K562 (cell line): ENCODE measurements around the gene LRRC8A. TPM values are rescaled to one million over a fixed set of nuclear protein-coding genes. Genes with fewer than 3 reads are reported as not detected.

Experiments used
- CBFA2T3 ChIP-seq: fragments of 450-650 bp; IDR thresholded peaks from 2 replicates; pipeline ENCODE4 v1.6.1; 2017
- DIDO1 ChIP-seq: fragments of 450-650 bp; IDR thresholded peaks from 2 replicates; pipeline ENCODE4 v1.6.1; 2016; ENCODE audit warnings: low read depth, missing biosample characterization, missing genetic modification characterization
- HDGF ChIP-seq: fragments of 450-650 bp; IDR thresholded peaks from 2 replicates; pipeline ENCODE4 v1.6.1; 2016
- HNRNPL ChIP-seq: fragments of 200-400 bp; formaldehyde crosslinking; IDR thresholded peaks from 2 replicates; pipeline ENCODE4 v1.6.1; 2017; ENCODE audit warnings: low read depth, mild to moderate bottlenecking, low read length
- RBM34 ChIP-seq: fragments of 200-400 bp; formaldehyde crosslinking; IDR thresholded peaks from 2 replicates; pipeline ENCODE4 v1.6.1; 2018; ENCODE audit warnings: low read length, borderline replicate concordance; ENCODE audit not compliant: insufficient read depth
- RCOR1 ChIP-seq, 2 experiments: IDR thresholded peaks; 2 replicates each; pipeline ENCODE4 v1.6.1; 2012; ENCODE audit warnings: low read depth in 2 of 2, low read length in 2 of 2, borderline replicate concordance in 1 of 2, improper control_type of control experiment in 1 of 2
- TBP ChIP-seq: optimal IDR thresholded peaks from 2 replicates; pipeline ENCODE3; 2011; ENCODE audit warnings: low read depth, low read length, improper control_type of control experiment
- ZKSCAN3 ChIP-seq: fragments of 250-450 bp; sonication (Bioruptor Pico); IDR thresholded peaks from 2 replicates; pipeline ENCODE4 v1.4.0; 2020
- ZNF384 ChIP-seq: IDR thresholded peaks from 2 replicates; pipeline ENCODE4 v1.6.1; 2012; ENCODE audit warnings: low read depth, low read length, improper control_type of control experiment
- ZNF785 ChIP-seq: fragments of 250-450 bp; sonication (Bioruptor Pico); IDR thresholded peaks from 2 replicates; pipeline ENCODE4 v1.4.0; 2020; ENCODE audit warnings: mild to moderate bottlenecking
- polyA plus RNA-seq, 8 experiments: library from polyadenylated mRNA; depleted of rRNA in 4 of 8; stranded (reverse) in 5 of 8; unstranded in 3 of 8; fragments of >200 nt; fragmentation: Nextera tagmentation in 2 of 8; fragmentation: Illumina TruSeq in 1 of 8; extraction: Ambion mirVana in 2 of 8; extraction: Trizol in 1 of 8; gene quantifications; 2 replicates each; pipeline versions ENCODE4 v1.2.1 to v1.2.3, GENCODE V29; 2011 to 2014; ENCODE audit warnings: inconsistent platforms in 1 of 8, missing spikeins in 1 of 8
- total RNA-seq, 7 experiments: library from RNA; depleted of rRNA in 6 of 7; stranded (reverse); fragments of >200 nt in 6 of 7; fragmentation: Illumina TruSeq in 2 of 7; extraction: Trizol in 2 of 7; gene quantifications; 2 replicates each; pipeline versions ENCODE4 v1.2.1 to v1.2.3, GENCODE V29; 2011 to 2021; ENCODE audit warnings: low replicate concordance in 1 of 7
- TF ChIP-seq, protein P1 (sequence below): fragments of 450-650 bp; IDR thresholded peaks from 2 replicates; pipeline ENCODE4 v1.6.1; 2017; ENCODE audit warnings: antibody characterized with exemption, mild to moderate bottlenecking
- TF ChIP-seq, protein P2 (sequence below): IDR thresholded peaks from 2 replicates; pipeline ENCODE4 v1.6.1; 2011; ENCODE audit not compliant: insufficient read length; ENCODE audit errors: extremely low read depth
- TF ChIP-seq, protein P3 (sequence below): IDR thresholded peaks from 3 replicates; pipeline ENCODE4 v1.6.1; 2011; ENCODE audit warnings: borderline replicate concordance, mild to moderate bottlenecking, moderate library complexity; ENCODE audit not compliant: insufficient read length; ENCODE audit errors: extremely low read depth
- TF ChIP-seq, protein P4 (sequence below): fragments of 250-450 bp; sonication (Bioruptor Pico); IDR thresholded peaks from 2 replicates; pipeline ENCODE4 v1.5.0; 2020; ENCODE audit warnings: mild to moderate bottlenecking, borderline replicate concordance
- TF ChIP-seq, protein P5 (sequence below), 3 experiments: fragments of 200-800 bp in 1 of 3; sonication (Bioruptor generic) in 1 of 3; sonication (generic) in 1 of 3; formaldehyde crosslinking in 1 of 3; IDR thresholded peaks; 2 replicates each; pipeline versions ENCODE4 v1.6.1 to v1.8.0; 2016 to 2022; ENCODE audit warnings: mild to moderate bottlenecking in 2 of 3, missing compliant biosample characterization in 2 of 3, missing genetic modification characterization in 2 of 3, missing genetic modification reagents in 1 of 3

Gene LRRC8A
- total and polyA plus RNA-seq, 9 of the 15 experiments (the other 6 are each of a cell fraction or from before 2014, with no cell fraction given): 2.9 to 24.7 (median 8.9) TPM

DNA sequence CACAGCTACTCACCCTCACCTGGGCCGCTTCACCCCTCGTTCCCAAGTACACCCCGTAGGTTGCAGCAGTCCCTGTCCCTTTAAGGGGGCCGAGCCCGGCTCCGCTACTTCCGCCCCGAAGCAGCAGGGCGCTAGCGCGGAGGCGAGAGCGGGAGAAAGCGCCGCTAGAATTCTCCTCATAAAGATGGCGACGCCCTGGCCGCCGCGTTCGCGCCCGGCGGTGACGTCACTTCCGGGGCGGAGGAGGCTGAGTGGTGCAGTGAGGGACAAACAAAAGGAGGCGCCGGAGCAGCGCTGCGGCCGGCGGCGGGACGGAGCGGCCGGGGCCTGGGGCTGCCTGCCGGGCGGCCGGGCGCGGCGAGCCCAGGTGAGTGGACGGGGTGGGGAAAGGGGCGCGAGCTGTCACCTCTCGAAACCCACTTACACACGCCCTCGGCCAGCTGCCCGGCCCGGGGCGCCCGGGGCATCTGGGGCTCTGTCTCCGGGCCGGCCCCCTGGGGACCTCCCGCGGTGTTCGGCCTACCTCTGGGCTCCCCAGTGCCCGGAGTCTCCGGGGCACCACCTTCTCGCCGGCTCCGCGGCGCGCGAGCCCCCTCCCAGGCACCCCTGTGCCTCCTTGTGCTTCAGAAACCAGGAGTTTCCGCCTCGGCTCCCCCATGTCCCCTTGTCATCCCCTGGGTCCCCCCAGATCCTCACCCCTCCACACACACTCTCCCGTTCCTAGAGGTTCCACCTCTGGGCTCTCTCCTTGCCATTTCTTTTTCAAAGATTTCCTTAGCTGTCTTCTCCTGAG, at the start of gene LRRC8A, which contains the start of gene KYAT1 (continued):
- TF ChIP-seq, protein P1, sequence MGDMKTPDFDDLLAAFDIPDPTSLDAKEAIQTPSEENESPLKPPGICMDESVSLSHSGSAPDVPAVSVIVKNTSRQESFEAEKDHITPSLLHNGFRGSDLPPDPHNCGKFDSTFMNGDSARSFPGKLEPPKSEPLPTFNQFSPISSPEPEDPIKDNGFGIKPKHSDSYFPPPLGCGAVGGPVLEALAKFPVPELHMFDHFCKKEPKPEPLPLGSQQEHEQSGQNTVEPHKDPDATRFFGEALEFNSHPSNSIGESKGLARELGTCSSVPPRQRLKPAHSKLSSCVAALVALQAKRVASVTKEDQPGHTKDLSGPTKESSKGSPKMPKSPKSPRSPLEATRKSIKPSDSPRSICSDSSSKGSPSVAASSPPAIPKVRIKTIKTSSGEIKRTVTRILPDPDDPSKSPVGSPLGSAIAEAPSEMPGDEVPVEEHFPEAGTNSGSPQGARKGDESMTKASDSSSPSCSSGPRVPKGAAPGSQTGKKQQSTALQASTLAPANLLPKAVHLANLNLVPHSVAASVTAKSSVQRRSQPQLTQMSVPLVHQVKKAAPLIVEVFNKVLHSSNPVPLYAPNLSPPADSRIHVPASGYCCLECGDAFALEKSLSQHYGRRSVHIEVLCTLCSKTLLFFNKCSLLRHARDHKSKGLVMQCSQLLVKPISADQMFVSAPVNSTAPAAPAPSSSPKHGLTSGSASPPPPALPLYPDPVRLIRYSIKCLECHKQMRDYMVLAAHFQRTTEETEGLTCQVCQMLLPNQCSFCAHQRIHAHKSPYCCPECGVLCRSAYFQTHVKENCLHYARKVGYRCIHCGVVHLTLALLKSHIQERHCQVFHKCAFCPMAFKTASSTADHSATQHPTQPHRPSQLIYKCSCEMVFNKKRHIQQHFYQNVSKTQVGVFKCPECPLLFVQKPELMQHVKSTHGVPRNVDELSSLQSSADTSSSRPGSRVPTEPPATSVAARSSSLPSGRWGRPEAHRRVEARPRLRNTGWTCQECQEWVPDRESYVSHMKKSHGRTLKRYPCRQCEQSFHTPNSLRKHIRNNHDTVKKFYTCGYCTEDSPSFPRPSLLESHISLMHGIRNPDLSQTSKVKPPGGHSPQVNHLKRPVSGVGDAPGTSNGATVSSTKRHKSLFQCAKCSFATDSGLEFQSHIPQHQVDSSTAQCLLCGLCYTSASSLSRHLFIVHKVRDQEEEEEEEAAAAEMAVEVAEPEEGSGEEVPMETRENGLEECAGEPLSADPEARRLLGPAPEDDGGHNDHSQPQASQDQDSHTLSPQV: no peak
- TF ChIP-seq RCOR1 (IDR thresholded peaks at IDR 0.05; ENCODE audit: borderline replicate concordance in 1 of 2, low read depth in 2 of 2, low read length in 2 of 2) (no peak), ZNF785 (CRISPR knock-in tag) (no peak), TBP (peak; percentile 46), HDGF (no peak), HNRNPL (peak; percentile 52; the same call in 1 of the 2 replicates), ZNF384 (no peak), ZKSCAN3 (CRISPR knock-in tag) (no peak), DIDO1 (tag) (0 out of 2 replicates have a peak, but pooled peaks have one; percentile 17), CBFA2T3 (no peak), RBM34 (no peak)
- TF ChIP-seq, protein P2, sequence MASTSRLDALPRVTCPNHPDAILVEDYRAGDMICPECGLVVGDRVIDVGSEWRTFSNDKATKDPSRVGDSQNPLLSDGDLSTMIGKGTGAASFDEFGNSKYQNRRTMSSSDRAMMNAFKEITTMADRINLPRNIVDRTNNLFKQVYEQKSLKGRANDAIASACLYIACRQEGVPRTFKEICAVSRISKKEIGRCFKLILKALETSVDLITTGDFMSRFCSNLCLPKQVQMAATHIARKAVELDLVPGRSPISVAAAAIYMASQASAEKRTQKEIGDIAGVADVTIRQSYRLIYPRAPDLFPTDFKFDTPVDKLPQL: no peak
- TF ChIP-seq, protein P3, sequence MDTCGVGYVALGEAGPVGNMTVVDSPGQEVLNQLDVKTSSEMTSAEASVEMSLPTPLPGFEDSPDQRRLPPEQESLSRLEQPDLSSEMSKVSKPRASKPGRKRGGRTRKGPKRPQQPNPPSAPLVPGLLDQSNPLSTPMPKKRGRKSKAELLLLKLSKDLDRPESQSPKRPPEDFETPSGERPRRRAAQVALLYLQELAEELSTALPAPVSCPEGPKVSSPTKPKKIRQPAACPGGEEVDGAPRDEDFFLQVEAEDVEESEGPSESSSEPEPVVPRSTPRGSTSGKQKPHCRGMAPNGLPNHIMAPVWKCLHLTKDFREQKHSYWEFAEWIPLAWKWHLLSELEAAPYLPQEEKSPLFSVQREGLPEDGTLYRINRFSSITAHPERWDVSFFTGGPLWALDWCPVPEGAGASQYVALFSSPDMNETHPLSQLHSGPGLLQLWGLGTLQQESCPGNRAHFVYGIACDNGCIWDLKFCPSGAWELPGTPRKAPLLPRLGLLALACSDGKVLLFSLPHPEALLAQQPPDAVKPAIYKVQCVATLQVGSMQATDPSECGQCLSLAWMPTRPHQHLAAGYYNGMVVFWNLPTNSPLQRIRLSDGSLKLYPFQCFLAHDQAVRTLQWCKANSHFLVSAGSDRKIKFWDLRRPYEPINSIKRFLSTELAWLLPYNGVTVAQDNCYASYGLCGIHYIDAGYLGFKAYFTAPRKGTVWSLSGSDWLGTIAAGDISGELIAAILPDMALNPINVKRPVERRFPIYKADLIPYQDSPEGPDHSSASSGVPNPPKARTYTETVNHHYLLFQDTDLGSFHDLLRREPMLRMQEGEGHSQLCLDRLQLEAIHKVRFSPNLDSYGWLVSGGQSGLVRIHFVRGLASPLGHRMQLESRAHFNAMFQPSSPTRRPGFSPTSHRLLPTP: no peak
- TF ChIP-seq, protein P4, sequence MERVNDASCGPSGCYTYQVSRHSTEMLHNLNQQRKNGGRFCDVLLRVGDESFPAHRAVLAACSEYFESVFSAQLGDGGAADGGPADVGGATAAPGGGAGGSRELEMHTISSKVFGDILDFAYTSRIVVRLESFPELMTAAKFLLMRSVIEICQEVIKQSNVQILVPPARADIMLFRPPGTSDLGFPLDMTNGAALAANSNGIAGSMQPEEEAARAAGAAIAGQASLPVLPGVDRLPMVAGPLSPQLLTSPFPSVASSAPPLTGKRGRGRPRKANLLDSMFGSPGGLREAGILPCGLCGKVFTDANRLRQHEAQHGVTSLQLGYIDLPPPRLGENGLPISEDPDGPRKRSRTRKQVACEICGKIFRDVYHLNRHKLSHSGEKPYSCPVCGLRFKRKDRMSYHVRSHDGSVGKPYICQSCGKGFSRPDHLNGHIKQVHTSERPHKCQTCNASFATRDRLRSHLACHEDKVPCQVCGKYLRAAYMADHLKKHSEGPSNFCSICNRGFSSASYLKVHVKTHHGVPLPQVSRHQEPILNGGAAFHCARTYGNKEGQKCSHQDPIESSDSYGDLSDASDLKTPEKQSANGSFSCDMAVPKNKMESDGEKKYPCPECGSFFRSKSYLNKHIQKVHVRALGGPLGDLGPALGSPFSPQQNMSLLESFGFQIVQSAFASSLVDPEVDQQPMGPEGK: no peak
- TF ChIP-seq, protein P5, sequence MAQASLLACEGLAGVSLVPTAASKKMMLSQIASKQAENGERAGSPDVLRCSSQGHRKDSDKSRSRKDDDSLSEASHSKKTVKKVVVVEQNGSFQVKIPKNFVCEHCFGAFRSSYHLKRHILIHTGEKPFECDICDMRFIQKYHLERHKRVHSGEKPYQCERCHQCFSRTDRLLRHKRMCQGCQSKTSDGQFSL (CRISPR knock-in tag; IDR thresholded peaks at IDR 0.05): 0 out of 2 replicates have a peak, but pooled peaks have one; percentile 54
- TF ChIP-seq, protein P5 (tag; IDR thresholded peaks at IDR 0.05): peak in 1 of 2 experiments; percentile 64; a peak in 1 of 4 replicates
